NB4 (cell line): ENCODE data around the gene BMPR1A.

Source experiments
- DNase-seq: peaks from one replicate; pipeline ENCODE4 v3.0.0; 2010; ENCODE audit warnings: low read depth
- H3K4me3 ChIP-seq: one replicate; pipeline ENCODE4 v1.5.1; 2011; ENCODE audit warnings: mild to moderate bottlenecking, low read depth, low read length, moderate library complexity
- MYC ChIP-seq: IDR thresholded peaks from 2 replicates; pipeline ENCODE4 v1.6.1; 2011; ENCODE audit warnings: low read depth, low read length
- POLR2A ChIP-seq: IDR thresholded peaks from 2 replicates; pipeline ENCODE4 v1.6.1; 2011; ENCODE audit warnings: mild to moderate bottlenecking; ENCODE audit not compliant: insufficient read length; ENCODE audit errors: extremely low read depth
- TF ChIP-seq, protein P1 (sequence below): IDR thresholded peaks from 2 replicates; pipeline ENCODE4 v1.6.1; 2011; ENCODE audit warnings: low read depth, low read length
- TF ChIP-seq, protein P2 (sequence below): IDR thresholded peaks from one replicate; pipeline ENCODE4 v1.5.1; 2012; ENCODE audit warnings: low read depth, low read length

Gene BMPR1A

DNA sequence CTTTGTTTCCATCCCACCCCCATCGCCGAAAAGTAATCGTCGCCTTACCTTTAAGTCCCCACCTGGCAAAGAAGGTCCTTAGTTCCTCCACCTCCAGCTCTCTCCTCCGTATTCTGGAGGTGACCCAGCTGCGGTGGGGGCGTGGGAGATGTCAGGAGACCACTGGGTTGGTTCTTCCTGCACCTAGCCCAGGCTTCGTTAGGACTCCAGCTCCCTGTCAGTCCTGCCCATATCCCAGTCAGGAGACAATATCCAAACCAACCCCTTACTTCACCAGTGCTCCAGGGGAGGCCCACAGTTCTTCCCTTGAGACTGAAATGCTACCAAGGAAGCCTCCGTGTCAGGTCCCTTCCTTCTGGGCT is 212.6 kb downstream of the BMPR1A start:
- TF ChIP-seq MYC (no peak), POLR2A (no peak)
- TF ChIP-seq, protein P1, sequence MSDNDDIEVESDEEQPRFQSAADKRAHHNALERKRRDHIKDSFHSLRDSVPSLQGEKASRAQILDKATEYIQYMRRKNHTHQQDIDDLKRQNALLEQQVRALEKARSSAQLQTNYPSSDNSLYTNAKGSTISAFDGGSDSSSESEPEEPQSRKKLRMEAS = no peak
- TF ChIP-seq, protein P2, sequence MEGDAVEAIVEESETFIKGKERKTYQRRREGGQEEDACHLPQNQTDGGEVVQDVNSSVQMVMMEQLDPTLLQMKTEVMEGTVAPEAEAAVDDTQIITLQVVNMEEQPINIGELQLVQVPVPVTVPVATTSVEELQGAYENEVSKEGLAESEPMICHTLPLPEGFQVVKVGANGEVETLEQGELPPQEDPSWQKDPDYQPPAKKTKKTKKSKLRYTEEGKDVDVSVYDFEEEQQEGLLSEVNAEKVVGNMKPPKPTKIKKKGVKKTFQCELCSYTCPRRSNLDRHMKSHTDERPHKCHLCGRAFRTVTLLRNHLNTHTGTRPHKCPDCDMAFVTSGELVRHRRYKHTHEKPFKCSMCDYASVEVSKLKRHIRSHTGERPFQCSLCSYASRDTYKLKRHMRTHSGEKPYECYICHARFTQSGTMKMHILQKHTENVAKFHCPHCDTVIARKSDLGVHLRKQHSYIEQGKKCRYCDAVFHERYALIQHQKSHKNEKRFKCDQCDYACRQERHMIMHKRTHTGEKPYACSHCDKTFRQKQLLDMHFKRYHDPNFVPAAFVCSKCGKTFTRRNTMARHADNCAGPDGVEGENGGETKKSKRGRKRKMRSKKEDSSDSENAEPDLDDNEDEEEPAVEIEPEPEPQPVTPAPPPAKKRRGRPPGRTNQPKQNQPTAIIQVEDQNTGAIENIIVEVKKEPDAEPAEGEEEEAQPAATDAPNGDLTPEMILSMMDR = no peak
- DNase-seq = no peak
- no peak overlapping the region for H3K4me3 ChIP-seq

DNA sequence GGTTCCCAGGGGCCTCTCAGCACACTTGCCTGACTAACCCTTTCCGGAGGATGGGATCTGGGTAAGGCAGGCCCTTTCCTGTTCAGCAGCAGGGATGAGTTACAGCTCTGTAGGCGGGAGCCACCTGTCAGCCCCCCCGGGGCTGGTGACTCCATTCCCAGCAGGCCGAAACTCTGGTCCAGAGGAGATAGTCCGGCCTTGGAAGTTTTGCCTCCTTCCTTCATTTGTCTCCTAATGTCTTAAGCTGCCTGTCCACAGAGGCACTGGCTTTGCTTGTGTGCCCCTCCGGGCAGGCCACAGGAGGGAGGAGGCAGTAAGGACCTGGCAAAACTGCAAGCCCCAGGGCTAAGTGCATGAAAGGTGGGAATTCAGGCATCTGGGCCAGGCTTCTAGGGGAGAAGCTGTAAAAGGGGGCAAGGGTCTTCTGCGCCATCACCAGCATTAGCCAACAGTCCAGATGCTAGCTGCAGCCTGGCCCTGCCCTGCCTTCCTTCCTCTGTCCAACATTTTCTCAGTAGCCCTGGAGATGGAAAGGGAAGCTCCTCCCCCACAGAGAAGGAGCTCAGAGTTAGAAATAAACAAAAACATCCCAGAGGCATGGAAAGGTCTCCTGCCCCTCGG is 213.1 kb downstream of the BMPR1A start:
- no peak overlapping the region for H3K4me3 ChIP-seq
- TF ChIP-seq MYC (no peak), POLR2A (no peak)
- TF ChIP-seq, protein P2 = no peak
- TF ChIP-seq, protein P1 = no peak
- DNase-seq = no peak

DNA sequence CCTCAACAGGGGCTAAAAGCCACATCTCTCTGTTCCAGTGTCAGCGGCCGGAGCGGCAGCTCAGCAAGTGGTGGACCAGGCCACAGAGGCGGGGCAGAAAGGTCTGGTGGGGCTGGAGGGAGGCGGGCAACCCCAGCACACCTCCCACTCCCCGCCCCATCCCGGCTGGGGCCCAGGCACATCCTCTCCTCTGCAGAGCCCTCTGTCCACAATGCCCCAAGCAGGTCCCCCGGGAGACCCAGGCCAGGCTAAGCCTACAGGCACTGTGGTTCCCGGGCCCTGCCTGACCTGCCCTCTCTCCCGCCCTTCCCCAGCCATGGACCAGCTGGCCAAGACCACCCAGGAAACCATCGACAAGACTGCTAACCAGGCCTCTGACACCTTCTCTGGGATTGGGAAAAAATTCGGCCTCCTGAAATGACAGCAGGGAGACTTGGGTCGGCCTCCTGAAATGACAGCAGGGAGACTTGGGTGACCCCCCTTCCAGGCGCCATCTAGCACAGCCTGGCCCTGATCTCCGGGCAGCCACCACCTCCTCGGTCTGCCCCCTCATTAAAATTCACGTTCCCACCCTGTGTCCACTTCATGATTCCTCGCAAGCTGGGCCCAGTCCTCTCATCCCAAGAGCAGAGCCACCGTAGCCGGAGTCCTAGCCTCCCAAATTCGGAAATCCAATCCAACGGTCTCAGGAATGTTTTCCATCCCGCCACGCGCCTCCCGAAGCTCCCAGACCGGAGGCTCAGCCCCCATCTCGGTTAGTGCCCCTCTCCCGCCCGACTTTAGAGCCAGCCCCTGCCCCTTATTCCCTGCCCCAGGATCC is 214.0 kb downstream of the BMPR1A start:
- no peak for TF ChIP-seq POLR2A
- TF ChIP-seq, protein P2 = no peak
- TF ChIP-seq, protein P1 = no peak
- peak; percentile 53 for DNase-seq
- no peak overlapping the region for H3K4me3 ChIP-seq

DNA sequence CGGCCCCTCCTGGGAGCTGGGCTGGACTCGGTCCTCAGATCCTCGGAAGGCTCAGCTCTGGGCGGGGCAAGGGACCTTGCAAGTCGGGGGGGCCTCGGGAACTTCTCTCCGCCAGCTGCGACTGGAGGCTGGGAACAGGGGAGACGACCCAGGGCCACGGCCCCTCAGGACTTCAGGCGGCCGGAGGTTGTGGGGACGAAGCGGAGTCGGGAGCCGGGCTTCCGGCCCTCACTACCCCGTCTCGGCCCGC is 214.5 kb downstream of the BMPR1A start:
- TF ChIP-seq, protein P1 = no peak
- TF ChIP-seq POLR2A (no peak), MYC (no peak)
- TF ChIP-seq, protein P2 = no peak
- no peak overlapping the region for H3K4me3 ChIP-seq
- no peak for DNase-seq

DNA sequence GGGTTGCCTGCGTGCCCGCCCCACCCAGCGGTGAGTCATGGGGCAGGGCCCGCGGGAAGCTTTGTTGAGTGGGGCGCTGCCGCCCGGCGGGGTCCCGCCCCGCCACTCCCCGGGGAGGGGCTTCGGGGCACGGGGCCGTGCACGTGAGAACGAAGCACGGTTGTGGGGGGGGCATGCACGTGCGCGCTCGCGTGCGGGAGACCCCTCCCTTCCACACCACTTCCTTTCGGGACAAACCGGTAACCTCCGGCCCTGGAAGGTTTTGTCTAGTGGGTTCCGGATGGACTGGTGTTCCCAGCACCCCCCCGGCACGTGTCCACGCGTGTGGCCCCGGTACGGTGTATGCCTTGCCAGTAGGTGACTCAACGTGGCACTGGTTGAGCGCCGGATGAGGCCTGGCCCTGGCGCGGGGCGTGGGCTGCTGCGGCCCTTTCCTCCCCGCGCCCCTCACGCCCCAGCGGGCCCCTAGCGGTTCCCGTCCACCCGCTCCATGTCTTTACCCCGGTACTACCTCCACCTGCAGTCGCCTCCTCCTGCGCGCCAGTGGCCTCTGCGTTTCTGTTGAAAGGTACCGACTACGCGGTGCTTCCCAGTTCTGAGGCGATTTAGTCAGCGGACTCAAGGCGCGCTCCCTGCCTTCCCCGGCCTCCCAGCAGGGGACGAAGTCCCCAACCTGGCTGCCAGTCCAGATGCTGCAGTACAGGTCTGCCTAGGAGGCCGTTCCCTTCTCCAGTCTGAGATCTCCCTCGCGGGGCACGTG is 215.0 kb downstream of the BMPR1A start:
- DNase-seq = peak; percentile 74
- TF ChIP-seq MYC = no peak
- TF ChIP-seq, protein P1 = no peak
- TF ChIP-seq, protein P2 = no peak
- no peak for TF ChIP-seq POLR2A
- H3K4me3 ChIP-seq = no peak overlapping the region
